ENCODE data around the gene CLEC16A. TPM values are rescaled to one million over a fixed set of nuclear protein-coding genes. Genes with fewer than 3 reads are reported as not detected.

Gene CLEC16A
- total RNA-seq, 1 donor from 2014 or later, result 34.6 TPM

DNA sequence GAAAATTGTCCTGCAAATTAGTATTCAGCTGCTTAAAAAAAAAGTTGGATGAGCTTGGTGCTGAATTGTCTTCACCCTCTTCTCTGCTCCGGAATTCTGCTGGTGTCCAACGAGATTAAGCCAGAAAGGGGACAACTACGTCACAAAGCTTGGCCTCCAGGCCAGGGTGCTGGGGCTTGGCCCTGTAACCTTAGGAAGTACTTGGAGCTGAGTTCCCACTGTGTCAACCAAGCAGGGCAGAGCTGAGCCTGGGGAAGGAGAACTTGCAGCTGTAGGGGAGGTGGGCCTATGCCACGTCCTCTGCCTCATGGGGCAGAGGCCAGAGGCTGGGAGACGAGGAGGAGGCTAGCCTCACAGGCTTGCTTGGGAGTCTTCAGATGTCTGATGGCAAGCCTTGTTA, 71.2 kb downstream of the CLEC16A start:
- ATAC-seq, result no peak
- TF ChIP-seq, protein P1, sequence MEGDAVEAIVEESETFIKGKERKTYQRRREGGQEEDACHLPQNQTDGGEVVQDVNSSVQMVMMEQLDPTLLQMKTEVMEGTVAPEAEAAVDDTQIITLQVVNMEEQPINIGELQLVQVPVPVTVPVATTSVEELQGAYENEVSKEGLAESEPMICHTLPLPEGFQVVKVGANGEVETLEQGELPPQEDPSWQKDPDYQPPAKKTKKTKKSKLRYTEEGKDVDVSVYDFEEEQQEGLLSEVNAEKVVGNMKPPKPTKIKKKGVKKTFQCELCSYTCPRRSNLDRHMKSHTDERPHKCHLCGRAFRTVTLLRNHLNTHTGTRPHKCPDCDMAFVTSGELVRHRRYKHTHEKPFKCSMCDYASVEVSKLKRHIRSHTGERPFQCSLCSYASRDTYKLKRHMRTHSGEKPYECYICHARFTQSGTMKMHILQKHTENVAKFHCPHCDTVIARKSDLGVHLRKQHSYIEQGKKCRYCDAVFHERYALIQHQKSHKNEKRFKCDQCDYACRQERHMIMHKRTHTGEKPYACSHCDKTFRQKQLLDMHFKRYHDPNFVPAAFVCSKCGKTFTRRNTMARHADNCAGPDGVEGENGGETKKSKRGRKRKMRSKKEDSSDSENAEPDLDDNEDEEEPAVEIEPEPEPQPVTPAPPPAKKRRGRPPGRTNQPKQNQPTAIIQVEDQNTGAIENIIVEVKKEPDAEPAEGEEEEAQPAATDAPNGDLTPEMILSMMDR (IDR thresholded peaks at IDR 0.05), result no peak
- H3K4me3 ChIP-seq, result no peak overlapping the region
- no peak overlapping the region for H3K27ac ChIP-seq
- DNase-seq, result no peak
- H3K9me3 ChIP-seq, result no peaks in the 10 kb centered on the region
- peaks cover 12% of the 10 kb centered on the region for H3K4me1 ChIP-seq
- intact Hi-C loops (cut with DNase I), result no loop called here
- H3K36me3 ChIP-seq, result peaks cover 23% of the 10 kb centered on the region
- H3K27me3 ChIP-seq (ENCODE audit: low read depth), result no peaks in the 10 kb centered on the region

DNA sequence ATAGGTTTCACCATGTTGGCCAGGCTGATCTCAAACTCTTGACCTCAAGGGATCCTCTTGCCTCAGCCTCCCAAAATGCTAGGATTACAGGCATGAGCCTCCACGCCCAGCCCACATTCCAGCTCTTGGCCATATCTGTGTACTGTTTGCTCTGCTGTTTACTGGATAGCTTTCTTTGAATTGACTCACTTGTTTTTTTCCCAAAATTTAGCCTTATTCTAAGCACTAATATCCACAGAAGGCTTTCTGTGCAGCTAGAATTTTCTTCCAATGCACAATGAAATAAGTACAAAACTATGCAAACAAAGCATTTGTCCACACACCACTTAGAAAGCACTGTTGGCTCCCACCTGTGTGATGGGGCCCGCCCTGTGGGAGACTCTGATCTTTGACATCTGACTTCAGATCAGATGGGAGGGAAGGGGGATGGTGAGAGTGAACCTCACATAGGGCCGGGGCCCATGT, 72.2 kb downstream of the CLEC16A start:
- TF ChIP-seq, protein P1 (IDR thresholded peaks at IDR 0.05), result no peak
- ATAC-seq (peak; percentile 22 to 25), DNase-seq (no peak)
- intact Hi-C loops (cut with DNase I), result no loop called here
- Histone ChIP-seq H3K27me3 (ENCODE audit: low read depth) (no peaks in the 10 kb centered on the region), H3K27ac (peak overlapping the region; percentile 13), H3K4me1 (peaks cover 15% of the 10 kb centered on the region), H3K36me3 (peaks cover 29% of the 10 kb centered on the region), H3K4me3 (no peak overlapping the region), H3K9me3 (no peaks in the 10 kb centered on the region)

DNA sequence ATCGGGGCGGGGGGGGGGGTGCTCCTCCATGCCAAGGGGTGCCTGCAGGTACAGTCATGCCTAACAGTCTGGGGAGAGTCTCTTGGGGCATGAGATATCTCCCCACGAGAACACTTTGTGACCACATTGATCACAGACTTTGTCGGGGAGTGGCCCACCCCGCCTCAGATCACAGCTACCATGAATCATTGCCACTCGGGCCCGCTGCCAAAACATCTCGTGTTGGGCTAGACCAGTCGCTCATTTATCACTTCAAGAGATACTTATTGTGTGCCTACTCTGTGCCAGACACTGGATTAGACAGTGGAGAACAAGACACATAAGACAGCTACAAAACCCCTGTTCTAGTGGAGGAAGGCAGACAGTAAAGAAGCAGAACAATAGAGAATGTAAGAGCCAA, 72.6 kb downstream of the CLEC16A start:
- Histone ChIP-seq H3K9me3 (no peaks in the 10 kb centered on the region), H3K4me3 (no peak overlapping the region), H3K27me3 (ENCODE audit: low read depth) (no peaks in the 10 kb centered on the region), H3K4me1 (peaks cover 15% of the 10 kb centered on the region), H3K36me3 (peaks cover 29% of the 10 kb centered on the region), H3K27ac (peak overlapping the region; percentile 13)
- intact Hi-C loops (cut with DNase I), result no loop called here
- peak; percentile 67 for DNase-seq
- TF ChIP-seq, protein P1 (IDR thresholded peaks at IDR 0.05), result no peak
- peak; percentile 49 to 64 for ATAC-seq

DNA sequence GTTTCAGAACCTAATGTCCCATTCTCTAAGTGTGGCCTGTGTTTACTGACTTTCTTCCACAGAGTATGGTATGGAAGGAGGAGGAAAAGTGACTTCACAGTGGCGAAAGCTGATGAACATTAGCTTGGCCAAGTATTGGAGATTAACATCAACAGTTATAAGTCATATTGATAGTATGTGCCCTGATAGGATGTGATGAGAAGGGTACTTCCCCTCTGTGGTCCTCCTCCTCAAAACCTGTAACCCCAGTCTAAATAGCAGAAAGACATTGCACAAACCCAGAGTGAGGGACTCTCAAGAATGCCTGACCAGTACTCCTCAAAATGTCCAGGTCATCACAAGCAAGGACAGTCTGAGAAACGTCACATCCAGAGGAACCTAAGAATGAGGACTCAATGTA, 73.1 kb downstream of the CLEC16A start:
- ATAC-seq (no peak), DNase-seq (no peak)
- H3K4me3 ChIP-seq, result no peak overlapping the region
- H3K36me3 ChIP-seq, result peaks cover 29% of the 10 kb centered on the region
- no peaks in the 10 kb centered on the region for H3K9me3 ChIP-seq
- TF ChIP-seq, protein P1 (IDR thresholded peaks at IDR 0.05), result no peak
- intact Hi-C loops (cut with DNase I), result no loop called here
- H3K4me1 ChIP-seq, result peaks cover 15% of the 10 kb centered on the region
- H3K27me3 ChIP-seq (ENCODE audit: low read depth), result no peaks in the 10 kb centered on the region
- no peak overlapping the region for H3K27ac ChIP-seq

DNA sequence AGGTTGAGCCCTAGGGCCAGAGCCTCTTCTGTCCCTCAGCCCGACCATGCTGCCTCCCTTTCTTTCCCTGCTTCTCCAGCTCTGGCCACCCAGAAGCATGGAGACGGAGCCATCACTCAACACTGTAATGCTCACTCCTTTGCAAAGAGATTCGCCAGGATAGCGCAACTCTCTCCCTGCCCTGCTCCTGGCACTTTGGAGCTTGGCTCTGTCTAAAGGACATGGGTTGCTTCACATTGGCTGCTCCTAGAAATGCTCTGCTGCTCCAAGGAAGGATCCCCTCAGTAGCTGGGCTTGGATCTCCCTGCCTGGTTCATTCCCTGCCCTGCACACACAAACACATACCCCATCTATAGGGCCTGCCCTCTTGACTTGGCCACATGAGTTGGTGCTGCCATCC, 76.0 kb downstream of the CLEC16A start:
- TF ChIP-seq, protein P1 (IDR thresholded peaks at IDR 0.05), result no peak
- H3K9me3 ChIP-seq, result no peaks in the 10 kb centered on the region
- no peak overlapping the region for H3K4me3 ChIP-seq
- DNase-seq (no peak), ATAC-seq (no peak)
- no peaks in the 10 kb centered on the region for H3K27me3 ChIP-seq (ENCODE audit: low read depth)
- peaks cover 15% of the 10 kb centered on the region for H3K4me1 ChIP-seq
- intact Hi-C loops (cut with DNase I), result no loop called here
- no peak overlapping the region for H3K27ac ChIP-seq
- peaks cover 41% of the 10 kb centered on the region for H3K36me3 ChIP-seq

Data from lower lobe of right lung (tissue), 2 donors.